Panc1 (cell line): ENCODE data around the gene ABCD3. TPM values are rescaled to one million over a fixed set of nuclear protein-coding genes. Genes with fewer than 3 reads are reported as not detected.

Experiments used
- ATAC-seq: fragments of 200-7000 bp; cut with Tn5 transposase; 2 replicates; pipeline ENCODE4 v1.9.1; 2020; ENCODE audit warnings: mild to moderate bottlenecking, moderate library complexity
- BruUV-seq: library from RNA; stranded (reverse); fragments of 400-500 nt; replicated peaks from 2 replicates; lab custom pipeline; 2021; lab: Mats Ljungman, UMichigan
- CTCF ChIA-PET: fragments of 300-600 bp; sonication (Branson Sonifier 250); formaldehyde crosslinking; loops from one replicate; lab custom pipeline; 2022; ENCODE audit warnings: antibody characterized with exemption; lab: Charles Lee
- POLR2A ChIA-PET: fragments of 300-600 bp; sonication (Branson Sonifier 250); formaldehyde crosslinking; loops from one replicate; lab custom pipeline; 2022; ENCODE audit warnings: antibody characterized with exemption; lab: Charles Lee
- DNase-seq: peaks from one replicate; pipeline ENCODE4 v3.0.0-alpha.2; 2010; ENCODE audit warnings: low read depth, low spot score
- H3K27ac ChIP-seq: 2 replicates; pipeline ENCODE4 v1.5.1; 2011; ENCODE audit warnings: mild to moderate bottlenecking, low read length, inconsistent platforms
- H3K27me3 ChIP-seq: fragments of 200-500 bp; sonication (Bioruptor generic); 2 replicates; pipeline ENCODE4 v1.6.0; 2014; ENCODE audit warnings: low read length, inconsistent platforms; ENCODE audit not compliant: control insufficient read depth, insufficient read depth
- H3K36me3 ChIP-seq: fragments of 200-500 bp; sonication (Bioruptor generic); 2 replicates; pipeline ENCODE4 v1.5.1; 2014; ENCODE audit warnings: inconsistent platforms, mild to moderate bottlenecking, low read length, moderate library complexity; ENCODE audit not compliant: control insufficient read depth, insufficient read depth
- H3K4me1 ChIP-seq: 2 replicates; pipeline ENCODE4 v1.5.1; 2011; ENCODE audit warnings: inconsistent platforms, mild to moderate bottlenecking, low read length, moderate library complexity; ENCODE audit not compliant: control insufficient read depth, insufficient read depth
- H3K4me3 ChIP-seq, 2 experiments: 2 replicates each; pipeline ENCODE4 v1.5.1; 2011 to 2012; ENCODE audit warnings: low read depth in 2 of 2, low read length in 2 of 2, mild to moderate bottlenecking in 2 of 2, inconsistent platforms in 1 of 2, moderate library complexity in 1 of 2
- H3K9me3 ChIP-seq: fragments of 200-500 bp; sonication (Bioruptor generic); 2 replicates; pipeline ENCODE4 v1.5.1; 2014; ENCODE audit warnings: low read depth, mild to moderate bottlenecking, inconsistent platforms, low read length, moderate library complexity; ENCODE audit not compliant: control insufficient read depth, insufficient read depth
- CTCF ChIP-seq: fragments of 450-650 bp; IDR thresholded peaks from 2 replicates; pipeline ENCODE4 v1.5.1; 2017; ENCODE audit warnings: mild to moderate bottlenecking
- POLR2AphosphoS5 ChIP-seq: IDR thresholded peaks from 2 replicates; pipeline ENCODE4 v1.6.1; 2012; ENCODE audit warnings: mild to moderate bottlenecking, low read depth, low read length, moderate library complexity
- REST ChIP-seq, 2 experiments: IDR thresholded peaks; 2 replicates each; pipeline ENCODE4 v1.6.1; 2011 to 2012; ENCODE audit warnings: low read depth in 2 of 2, control low read depth in 1 of 2, low read length in 1 of 2, mild to moderate bottlenecking in 1 of 2, moderate library complexity in 1 of 2; ENCODE audit not compliant: insufficient read depth in 1 of 2
- SIN3A ChIP-seq: IDR thresholded peaks from 2 replicates; pipeline ENCODE4 v1.6.1; 2012; ENCODE audit warnings: low read depth, mild to moderate bottlenecking, low read length, moderate library complexity, borderline replicate concordance; ENCODE audit not compliant: insufficient read depth
- TCF7L2 ChIP-seq: IDR thresholded peaks from 2 replicates; pipeline ENCODE4 v1.6.1; 2011; ENCODE audit warnings: mild to moderate bottlenecking, low read depth, low read length, inconsistent platforms
- in situ Hi-C: cut with HindIII; loops from 2 replicates; pipeline ENCODE4 v1.10.0; 2016; ENCODE audit warnings: low sequenced_read_pairs, low pct_unique_long_range_greater_than_20kb
- intact Hi-C: fragments of 100-400 bp; cut with micrococcal nuclease; formaldehyde crosslinking; loops from one replicate; pipeline ENCODE4 v1.10.0; 2022; ENCODE audit not compliant: unreplicated experiment
- total RNA-seq: library from RNA; stranded (reverse); gene quantifications from one replicate; pipeline ENCODE4 v1.2.1, GENCODE V29; 2021; ENCODE audit not compliant: unreplicated experiment

The ABCD3 gene
- total RNA-seq, 1 experiment from 2014 or later, result 40.5 TPM

GRCh38 chr1:94433866-94434265 lies 15.7 kb downstream of the ABCD3 start:
- no TSS peak for BruUV-seq
- H3K9me3 ChIP-seq, result no peaks in the 10 kb centered on the region; the same call in 1 of the 2 replicates
- ATAC-seq (no peak), DNase-seq (no peak)
- no peak overlapping the region for H3K27ac ChIP-seq
- intact Hi-C loops (no loop called here), in situ Hi-C loops (no loop called here)
- H3K27me3 ChIP-seq, result no peaks in the 10 kb centered on the region
- no peaks in the 10 kb centered on the region for H3K36me3 ChIP-seq
- 0 out of 2 replicates have a peak, but pooled peaks cover 6% of the 10 kb centered on the region for H3K4me1 ChIP-seq
- no peak overlapping the region for H3K4me3 ChIP-seq
- POLR2A ChIA-PET, result no interaction called here
- TF ChIP-seq CTCF (no peak), SIN3A (no peak), POLR2AphosphoS5 (no peak), REST (IDR thresholded peaks at IDR 0.05; ENCODE audit: insufficient read depth in 1 of 2, low read depth in 2 of 2, low read length in 1 of 2) (no peak), TCF7L2 (no peak)
- CTCF ChIA-PET, result interaction anchor here (0.7 kb wide), 1 partner anchor 316 kb away, joined by 5 read pairs; no protein-coding TSS in a partner anchor

GRCh38 chr1:94434365-94435045 lies 16.3 kb downstream of the ABCD3 start:
- intact Hi-C loops (no loop called here), in situ Hi-C loops (no loop called here)
- Histone ChIP-seq H3K27ac (no peak overlapping the region), H3K4me3 (no peak overlapping the region), H3K9me3 (no peaks in the 10 kb centered on the region; the same call in 1 of the 2 replicates), H3K36me3 (no peaks in the 10 kb centered on the region), H3K4me1 (0 out of 2 replicates have a peak, but pooled peaks cover 7% of the 10 kb centered on the region), H3K27me3 (no peaks in the 10 kb centered on the region)
- DNase-seq, result no peak
- TF ChIP-seq REST (IDR thresholded peaks at IDR 0.05; ENCODE audit: insufficient read depth in 1 of 2, low read depth in 2 of 2, low read length in 1 of 2), result no peak
- no peak for TF ChIP-seq SIN3A
- no peak for TF ChIP-seq CTCF
- no peak for TF ChIP-seq POLR2AphosphoS5
- no peak for TF ChIP-seq TCF7L2
- ATAC-seq, result no peak
- ChIA-PET POLR2A (no interaction called here), CTCF (no interaction called here)
- BruUV-seq, result no TSS peak
